RWPE1 (cell line): ENCODE results near the gene RBL2.
"Not testable (repeated sequence)": the region's sequence is repeated elsewhere in the genome, so short reads cannot be mapped to it uniquely, and the experiment has no call there.

Experiments
- CTCF ChIA-PET: fragments of 350-600 bp; sonication (Branson Sonifier 250); formaldehyde crosslinking; extraction: SDS; loops from one replicate; lab custom pipeline; 2021; lab: Yijun Ruan, JAX
- POLR2A ChIA-PET: fragments of 400-600 bp; formaldehyde crosslinking; extraction: SDS; loops from one replicate; lab custom pipeline; 2020; ENCODE audit warnings: antibody characterized with exemption; ENCODE audit not compliant: low non-redundant PET; lab: Yijun Ruan, JAX
- DNase-seq: peaks from one replicate; pipeline ENCODE4 v3.0.0; 2012; ENCODE audit warnings: low spot score
- H3K27ac ChIP-seq: fragments of 450-650 bp; 2 replicates; pipeline ENCODE4 v1.5.1; 2017
- TF ChIP-seq, protein P1 (sequence below): fragments of 450-650 bp; conservative IDR thresholded peaks from 2 replicates; pipeline ENCODE4 v1.5.1; 2017; ENCODE audit warnings: low read depth, mild to moderate bottlenecking

The RBL2 gene

DNA sequence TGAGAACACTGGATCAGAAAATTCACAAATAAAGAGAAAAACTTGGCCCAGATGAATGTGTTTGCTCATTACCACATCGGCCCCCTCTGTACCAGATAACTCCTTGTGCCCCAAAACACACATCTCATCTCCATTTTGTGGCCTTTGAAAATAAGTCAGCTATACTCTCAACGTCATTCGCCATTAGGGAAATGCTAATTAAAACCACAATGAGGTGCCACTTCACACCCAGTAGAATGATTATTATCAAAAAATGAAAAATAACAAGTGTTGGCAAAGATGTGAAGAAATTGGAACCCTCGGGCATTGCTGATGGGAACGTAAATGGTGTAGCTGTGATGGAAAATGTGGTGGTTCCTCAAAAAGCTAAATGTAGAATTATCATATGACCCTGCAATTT, 103.4 kb downstream of the RBL2 start:
- TF ChIP-seq, protein P1, sequence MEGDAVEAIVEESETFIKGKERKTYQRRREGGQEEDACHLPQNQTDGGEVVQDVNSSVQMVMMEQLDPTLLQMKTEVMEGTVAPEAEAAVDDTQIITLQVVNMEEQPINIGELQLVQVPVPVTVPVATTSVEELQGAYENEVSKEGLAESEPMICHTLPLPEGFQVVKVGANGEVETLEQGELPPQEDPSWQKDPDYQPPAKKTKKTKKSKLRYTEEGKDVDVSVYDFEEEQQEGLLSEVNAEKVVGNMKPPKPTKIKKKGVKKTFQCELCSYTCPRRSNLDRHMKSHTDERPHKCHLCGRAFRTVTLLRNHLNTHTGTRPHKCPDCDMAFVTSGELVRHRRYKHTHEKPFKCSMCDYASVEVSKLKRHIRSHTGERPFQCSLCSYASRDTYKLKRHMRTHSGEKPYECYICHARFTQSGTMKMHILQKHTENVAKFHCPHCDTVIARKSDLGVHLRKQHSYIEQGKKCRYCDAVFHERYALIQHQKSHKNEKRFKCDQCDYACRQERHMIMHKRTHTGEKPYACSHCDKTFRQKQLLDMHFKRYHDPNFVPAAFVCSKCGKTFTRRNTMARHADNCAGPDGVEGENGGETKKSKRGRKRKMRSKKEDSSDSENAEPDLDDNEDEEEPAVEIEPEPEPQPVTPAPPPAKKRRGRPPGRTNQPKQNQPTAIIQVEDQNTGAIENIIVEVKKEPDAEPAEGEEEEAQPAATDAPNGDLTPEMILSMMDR, result no peak
- H3K27ac ChIP-seq, result no peak overlapping the region
- ChIA-PET CTCF (interaction anchor here (0.7 kb wide), 1 partner anchor 8 kb away, joined by 3 read pairs; no protein-coding TSS in a partner anchor), POLR2A (no interaction called here)
- DNase-seq, result no peak

DNA sequence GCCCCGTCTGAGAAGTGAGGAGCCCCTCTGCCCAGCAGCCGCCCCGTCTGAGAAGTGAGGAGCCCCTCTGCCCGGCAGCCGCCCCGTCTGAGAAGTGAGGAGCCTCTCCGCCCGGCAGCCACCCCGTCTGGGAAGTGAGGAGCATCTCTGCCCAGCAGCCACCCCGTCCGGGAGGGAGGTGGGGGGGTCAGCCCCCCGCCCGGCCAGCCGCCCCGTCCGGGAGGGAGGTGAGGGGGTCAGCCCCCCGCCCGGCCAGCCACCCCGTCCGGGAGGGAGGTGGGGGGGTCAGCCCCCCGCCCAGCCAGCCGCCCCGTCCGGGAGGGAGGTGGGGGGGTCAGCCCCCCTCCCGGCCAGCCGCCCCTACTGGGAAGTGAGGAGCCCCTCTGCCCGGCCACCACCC, 105.1 kb downstream of the RBL2 start:
- CTCF ChIA-PET, H3K27ac ChIP-seq, DNase-seq, POLR2A ChIA-PET: not testable (repeated sequence)

DNA sequence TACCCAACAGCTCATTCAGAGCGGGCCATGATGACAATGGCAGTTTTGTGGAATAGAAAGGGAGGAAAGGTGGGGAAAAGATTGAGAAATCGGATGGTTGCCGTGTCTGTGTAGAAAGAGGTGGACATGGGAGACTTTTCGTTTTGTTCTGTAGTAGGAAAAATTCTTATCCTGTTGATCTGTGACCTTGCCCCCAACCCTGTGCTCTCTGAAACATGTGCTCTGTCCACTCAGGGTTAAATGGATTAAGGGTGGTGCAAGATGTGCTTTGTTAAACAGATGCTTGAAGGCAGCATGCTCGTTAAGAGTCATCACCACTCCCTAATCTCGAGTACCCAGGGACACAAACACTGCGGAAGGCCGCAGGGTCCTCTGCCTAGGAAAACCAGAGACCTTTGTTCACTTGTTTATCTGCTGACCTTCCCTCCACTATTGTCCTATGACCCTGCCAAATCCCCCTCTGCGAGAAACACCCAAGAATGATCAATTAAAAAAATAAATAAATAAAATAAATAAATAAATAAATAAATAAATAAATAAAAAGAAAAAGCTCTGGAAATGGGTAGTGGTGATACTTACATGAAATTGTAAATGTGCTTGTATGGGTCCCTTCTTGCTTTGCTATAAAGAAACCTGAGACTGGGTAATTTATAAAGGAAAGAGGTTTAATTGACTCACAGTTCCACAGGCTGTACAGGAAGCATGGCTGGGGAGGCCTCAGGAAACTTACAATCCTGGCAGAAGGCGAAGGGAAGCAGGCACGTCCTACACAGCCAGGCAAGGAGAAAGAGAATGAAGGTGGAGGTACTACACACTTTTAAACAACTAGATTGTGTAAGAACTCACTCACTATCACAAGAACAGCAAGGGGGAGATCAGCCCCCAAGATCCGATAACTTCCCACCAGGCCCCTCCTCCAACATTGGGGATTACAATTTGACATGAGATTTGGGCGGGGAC, 105.8 kb downstream of the RBL2 start:
- CTCF ChIA-PET, result not testable (repeated sequence)

More for the DNA sequence above, 105.8 kb downstream of the RBL2 start:
- POLR2A ChIA-PET, DNase-seq, H3K27ac ChIP-seq: not testable (repeated sequence)
